Heart right ventricle (tissue), 16 donors: ENCODE data around the gene ZSCAN4. TPM values are rescaled to one million over a fixed set of nuclear protein-coding genes. Genes with fewer than 3 reads are reported as not detected.

Experiments used
- ATAC-seq, 8 donors: fragments of 200-7000 bp; cut with Tn5 transposase; one replicate each; pipeline ENCODE4 v1.9.1; 2020; ENCODE audit warnings: mild to moderate bottlenecking in 8 of 8, moderate library complexity in 8 of 8, moderate number of reproducible peaks in 1 of 8
- DNase-seq, 2 donors: peaks; one replicate each; pipeline ENCODE4 v3.0.0-alpha.2; 2020
- H3K27ac ChIP-seq, 10 donors: fragments of 200-600 bp; sonication (generic) in 2 of 10; one replicate each; pipeline versions ENCODE4 v1.5.0 to v1.8.0; 2020 to 2022; ENCODE audit warnings: mild to moderate bottlenecking in 3 of 10
- H3K27me3 ChIP-seq, 7 donors: fragments of 200-600 bp; one replicate each; pipeline ENCODE4 v1.8.0; 2021 to 2022; ENCODE audit warnings: mild to moderate bottlenecking in 2 of 7
- H3K36me3 ChIP-seq, 9 donors: fragments of 200-600 bp; sonication (generic) in 1 of 9; one replicate each; pipeline versions ENCODE4 v1.5.0 to v1.8.0; 2020 to 2022; ENCODE audit warnings: mild to moderate bottlenecking in 2 of 9
- H3K4me1 ChIP-seq, 9 donors: fragments of 200-600 bp; sonication (generic) in 1 of 9; one replicate each; pipeline versions ENCODE4 v1.5.0 to v1.8.0; 2020 to 2022; ENCODE audit warnings: mild to moderate bottlenecking in 4 of 9
- H3K4me3 ChIP-seq, 10 donors: fragments of 200-600 bp; sonication (generic) in 2 of 10; one replicate each; pipeline versions ENCODE4 v1.5.0 to v1.8.0; 2020 to 2022; ENCODE audit warnings: mild to moderate bottlenecking in 7 of 10, moderate library complexity in 2 of 10
- H3K9me3 ChIP-seq, 11 donors: fragments of 200-600 bp in 10 of 11; sonication (generic) in 2 of 11; one replicate each; pipeline versions ENCODE4 v1.5.0 to v1.8.0; 2013 to 2022; ENCODE audit warnings: mild to moderate bottlenecking in 2 of 11, control low read depth in 1 of 11, moderate library complexity in 1 of 11
- CTCF ChIP-seq, 9 donors: fragments of 200-600 bp; sonication (generic) in 2 of 9; IDR thresholded peaks; one replicate each; pipeline versions ENCODE4 v1.5.0 to v1.8.0; 2021 to 2022; ENCODE audit warnings: antibody characterized with exemption in 9 of 9, mild to moderate bottlenecking in 5 of 9, moderate library complexity in 1 of 9
- WGBS, 2 donors: extraction: QIAGEN DNeasy Blood & Tissue Kit; methylation state at CpG; one replicate each; pipeline ENCODE4 v1.1.7; 2013; ENCODE audit warnings: inconsistent platforms in 1 of 2; 5-methylcytosine and 5-hydroxymethylcytosine counted together
- intact Hi-C, 10 donors: fragments of 100-400 bp; cut with DNase I; formaldehyde crosslinking; loops; one replicate each; pipeline versions ENCODE4 v1.11.1 to v1.14.2; 2022
- polyA plus RNA-seq, 2 donors: library from polyadenylated mRNA; stranded (reverse); fragments of 200-250 nt; gene quantifications; one replicate each; pipeline ENCODE4 v1.2.3, GENCODE V29; 2013
- total RNA-seq, 10 donors: library from RNA; stranded (reverse); fragmentation: NEBNext Ultra II Directional in 3 of 10; extraction: Animal tissue kit (Norgen Biotek cat#: 25700) in 3 of 10; gene quantifications; one replicate each; pipeline versions ENCODE4 v1.2.1 to v1.2.4, GENCODE V29; 2021 to 2023
- donor health status: Arrhythmogenic right ventricular cardiomyopathy.
- donor health status: ischemic (EF 13 %, LVEDD 7.1; RV severe dilation, severe dysfunction).
- donor health status: healthy with polysubstance abuse.
- donor health status: DM: no; HTN: yes; CAD: no.
- donor health status: DM: no; HTN: no; CAD: no.
- donor health status: ischemic (EF 25% LVEDD 6.9; RV normal size, moderate dysfunction).
- donor health status: ischemic (EF 25% LVEDD 5.7; RV mildly dilated, moderate dysfunction).
- donor health status: healthy.
- donor health status: DM: yes; HTN: yes; CAD: no.
- donor health status: Ischemic cardiomyopathy.
- donor health status: ischemic (EF 35%, LVEDD 5.7; RV mildly dilated, moderate dysfunction).
- donor health status: nonischemic (EF 11% LVEDD 7.7; RV severe dilation, severe dysfunction).
- donor health status: DM: yes; HTN: yes; CAD: no.
- donor health status: PGD.
- donor health status: ischemic (EF 29% LVEDD 5.4; RV normal size, mild dysfunction).
- donor health status: nonischemic (EF 23%, LVEDD 6.1; RV moderate dilation, normal function).

ZSCAN4 gene
- total and polyA plus RNA-seq, 12 donors = 0.03 to 0.57 (median 0.19) TPM; not detected in 5

GRCh38 chr19:57706346-57706745, 37.6 kb downstream of the ZSCAN4 start:
- no peak overlapping the region for H3K4me3 ChIP-seq
- no peaks in the 10 kb centered on the region for H3K27me3 ChIP-seq
- peaks cover 0 to 98% (median 16%) of the 10 kb centered on the region in 11 donors for H3K9me3 ChIP-seq
- DNase-seq (no peak), ATAC-seq (no peak)
- peaks cover 6 to 42% (median 15%) of the 10 kb centered on the region in 9 donors for H3K4me1 ChIP-seq
- WGBS, 2 donors = 94 to 96% methylated on average over 1 of the region's 1 CpG
- no peak overlapping the region for H3K27ac ChIP-seq
- TF ChIP-seq CTCF (IDR thresholded peaks at IDR 0.05) = no peak
- intact Hi-C loops = no loop called here
- peaks cover 0 to 56% (median 23%) of the 10 kb centered on the region in 9 donors for H3K36me3 ChIP-seq

GRCh38 chr19:57708641-57709361, 40.1 kb downstream of the ZSCAN4 start, which contains the start of gene ZNF154:
TSS of gene ZNF154 (minus strand) at chr19:57709204. CDS start at chr19:57708971, 233 bp downstream.
- Histone ChIP-seq H3K9me3 (peaks cover 0 to 98% (median 3%) of the 10 kb centered on the region in 11 donors), H3K4me3 (peak within 1 kb of the TSS; percentile 42 to 83 (median 58)), H3K27ac (peak within 1 kb of the TSS; percentile 6 to 95 (median 82)), H3K36me3 (peaks cover 0 to 37% (median 6%) of the 10 kb centered on the region in 9 donors), H3K27me3 (no peaks in the 10 kb centered on the region), H3K4me1 (peaks cover 6 to 47% (median 17%) of the 10 kb centered on the region in 9 donors)
- WGBS, 2 donors = 0 to 1% methylated on average over 53 of the region's 53 CpGs
- intact Hi-C loops = no loop called here
- no peak for TF ChIP-seq CTCF (IDR thresholded peaks at IDR 0.05)
- peak; percentile 27 to 63 for DNase-seq
- peak; percentile 70 to 94 (median 86) for ATAC-seq

- no peak for DNase-seq
- peaks cover 0 to 98% (median 3%) of the 10 kb centered on the region in 11 donors for H3K9me3 ChIP-seq
- peak overlapping the region in 5 of 10 donors; percentile 38 to 95 (median 81) for H3K27ac ChIP-seq
- intact Hi-C loops = no loop called here
- H3K4me3 ChIP-seq = peak overlapping the region in 5 of 10 donors; percentile 56 to 79 (median 59)
- H3K4me1 ChIP-seq = peaks cover 6 to 47% (median 17%) of the 10 kb centered on the region in 9 donors
- WGBS, 2 donors = 63 to 69% methylated on average over 15 of the region's 15 CpGs
- no peak for TF ChIP-seq CTCF (IDR thresholded peaks at IDR 0.05)
- H3K36me3 ChIP-seq = peaks cover 0 to 34% (median 8%) of the 10 kb centered on the region in 9 donors
- no peak for ATAC-seq
- no peaks in the 10 kb centered on the region for H3K27me3 ChIP-seq
Observed at GRCh38 chr19:57709616-57710015, 40.9 kb downstream of the ZSCAN4 start.

GRCh38 chr19:57712222-57712621, 43.5 kb downstream of the ZSCAN4 start:
- H3K9me3 ChIP-seq = peaks cover 0 to 98% (median 7%) of the 10 kb centered on the region in 11 donors
- intact Hi-C loops = no loop called here
- no peaks in the 10 kb centered on the region for H3K27me3 ChIP-seq
- H3K4me3 ChIP-seq = no peak overlapping the region
- H3K36me3 ChIP-seq = peaks cover 0 to 20% (median 7%) of the 10 kb centered on the region in 9 donors
- ATAC-seq (no peak), DNase-seq (no peak)
- peaks cover 4 to 34% (median 11%) of the 10 kb centered on the region in 9 donors for H3K4me1 ChIP-seq
- H3K27ac ChIP-seq = no peak overlapping the region
- WGBS, 2 donors = 59 to 60% methylated on average over 1 of the region's 1 CpG
- no peak for TF ChIP-seq CTCF (IDR thresholded peaks at IDR 0.05)
